Suprapubic skin (tissue), 4 donors: Measurements from ENCODE around the gene VPS37B. TPM values are rescaled to one million over a fixed set of nuclear protein-coding genes. Genes with fewer than 3 reads are reported as not detected.

Source experiments
- DNase-seq, 2 donors: peaks; one replicate each; pipeline ENCODE4 v3.0.0-alpha.2; 2019; ENCODE audit warnings: low spot score in 2 of 2
- H3K27ac ChIP-seq: fragments of 200-600 bp; sonication (generic); one replicate; pipeline ENCODE4 v1.5.1; 2019
- H3K27me3 ChIP-seq: fragments of 200-600 bp; sonication (generic); one replicate; pipeline ENCODE4 v1.5.1; 2019
- H3K36me3 ChIP-seq: fragments of 200-600 bp; sonication (generic); one replicate; pipeline ENCODE4 v1.5.1; 2019
- H3K4me1 ChIP-seq: fragments of 200-600 bp; sonication (generic); one replicate; pipeline ENCODE4 v1.5.1; 2019
- H3K4me3 ChIP-seq: fragments of 200-600 bp; sonication (generic); one replicate; pipeline ENCODE4 v1.5.1; 2019; ENCODE audit warnings: mild to moderate bottlenecking
- H3K9me3 ChIP-seq: fragments of 200-600 bp; sonication (generic); one replicate; pipeline ENCODE4 v1.5.1; 2019
- CTCF ChIP-seq, 2 donors: fragments of 200-600 bp in 1 of 2; fragments of 450-650 bp in 1 of 2; sonication (generic) in 1 of 2; IDR thresholded peaks; one replicate each; pipeline ENCODE4 v1.5.1; 2016 to 2019; ENCODE audit warnings: antibody characterized with exemption in 2 of 2, mild to moderate bottlenecking in 1 of 2, moderate library complexity in 1 of 2
- EP300 ChIP-seq: sonication (generic); formaldehyde crosslinking; IDR thresholded peaks from one replicate; pipeline ENCODE4 v1.6.1; 2017; ENCODE audit warnings: antibody characterized with exemption
- POLR2A ChIP-seq, 2 donors: fragments of 450-650 bp; IDR thresholded peaks; one replicate each; pipeline ENCODE4 v1.6.1; 2017; ENCODE audit warnings: antibody characterized with exemption in 2 of 2, mild to moderate bottlenecking in 2 of 2, moderate library complexity in 2 of 2
- POLR2AphosphoS5 ChIP-seq, 3 donors: sonication (generic); formaldehyde crosslinking; IDR thresholded peaks; one replicate each; pipeline ENCODE4 v1.6.1; 2017; ENCODE audit warnings: antibody characterized with exemption in 3 of 3
- WGBS: methylation state at CpG from one replicate; pipeline ENCODE4 v1.1.5; 2018; 5-methylcytosine and 5-hydroxymethylcytosine counted together
- total RNA-seq, 4 donors: library from RNA; depleted of rRNA; stranded (reverse); fragments of >200 nt; gene quantifications; one replicate each; pipeline ENCODE4 v1.1.0, GENCODE V29; 2016

The VPS37B gene
- total RNA-seq, 4 donors from 2014 or later = 42.0 to 67.1 (median 63.0) TPM

- H3K36me3 ChIP-seq = peaks cover 54% of the 10 kb centered on the region
- H3K4me1 ChIP-seq = peaks cover 64% of the 10 kb centered on the region
- peak in 1 of 2 donors; percentile 72 for DNase-seq
- WGBS = 89% methylated on average over 17 of the region's 17 CpGs
- TF ChIP-seq EP300 (no peak), CTCF (IDR thresholded peaks at IDR 0.05) (no peak), POLR2A (IDR thresholded peaks at IDR 0.05) (no peak), POLR2AphosphoS5 (IDR thresholded peaks at IDR 0.05) (no peak)
- H3K4me3 ChIP-seq = no peak overlapping the region
- H3K27me3 ChIP-seq = no peaks in the 10 kb centered on the region
- no peak overlapping the region for H3K27ac ChIP-seq
- no peaks in the 10 kb centered on the region for H3K9me3 ChIP-seq
Measured at GRCh38 chr12:122866379-122866778, 29.5 kb downstream of the VPS37B start.

- Histone ChIP-seq H3K4me1 (peaks cover 60% of the 10 kb centered on the region), H3K36me3 (peaks cover 58% of the 10 kb centered on the region)
- TF ChIP-seq CTCF (IDR thresholded peaks at IDR 0.05) (peak; percentile 1 to 28), EP300 (no peak)
Measured at GRCh38 chr12:122865268-122866231, 30.4 kb downstream of the VPS37B start.

GRCh38 chr12:122864894-122865253 is 31.1 kb downstream of the VPS37B start:
- peaks cover 57% of the 10 kb centered on the region for H3K4me1 ChIP-seq
- H3K4me3 ChIP-seq = no peak overlapping the region
- H3K9me3 ChIP-seq = no peaks in the 10 kb centered on the region
- no peaks in the 10 kb centered on the region for H3K27me3 ChIP-seq
- DNase-seq = no peak
- TF ChIP-seq POLR2AphosphoS5 (IDR thresholded peaks at IDR 0.05) (no peak), CTCF (IDR thresholded peaks at IDR 0.05) (no peak), EP300 (no peak), POLR2A (IDR thresholded peaks at IDR 0.05) (no peak)
- H3K36me3 ChIP-seq = peaks cover 53% of the 10 kb centered on the region
- WGBS = 94% methylated on average over 2 of the region's 5 CpGs
- peak overlapping the region; percentile 10 for H3K27ac ChIP-seq

More at GRCh38 chr12:122865268-122866231, 30.4 kb downstream of the VPS37B start:
- Histone ChIP-seq H3K4me3 (no peak overlapping the region), H3K27me3 (no peaks in the 10 kb centered on the region), H3K27ac (peak overlapping the region; percentile 10), H3K9me3 (no peaks in the 10 kb centered on the region)
- peak; percentile 75 to 79 for DNase-seq
- WGBS = 82% methylated on average over 38 of the region's 43 CpGs

GRCh38 chr12:122862872-122863701 is 32.8 kb downstream of the VPS37B start:
- H3K9me3 ChIP-seq = no peaks in the 10 kb centered on the region
- peak in 1 of 2 donors; percentile 85 for DNase-seq
- peak overlapping the region; percentile 12 for H3K27ac ChIP-seq
- no peaks in the 10 kb centered on the region for H3K27me3 ChIP-seq
- peaks cover 53% of the 10 kb centered on the region for H3K36me3 ChIP-seq
- peak in 1 of 3 donors; percentile 30 for TF ChIP-seq POLR2AphosphoS5 (IDR thresholded peaks at IDR 0.05)
- no peak for TF ChIP-seq POLR2A (IDR thresholded peaks at IDR 0.05)
- no peak for TF ChIP-seq EP300
- TF ChIP-seq CTCF (IDR thresholded peaks at IDR 0.05) = no peak
- H3K4me1 ChIP-seq = peaks cover 46% of the 10 kb centered on the region
- 58% methylated on average over 6 of the region's 12 CpGs for WGBS
- H3K4me3 ChIP-seq = no peak overlapping the region
